ENCODE data around the gene GALNT10.
"Not testable (repeated sequence)": the region's sequence is repeated elsewhere in the genome, so short reads cannot be mapped to it uniquely, and the experiment has no call there.

DNA sequence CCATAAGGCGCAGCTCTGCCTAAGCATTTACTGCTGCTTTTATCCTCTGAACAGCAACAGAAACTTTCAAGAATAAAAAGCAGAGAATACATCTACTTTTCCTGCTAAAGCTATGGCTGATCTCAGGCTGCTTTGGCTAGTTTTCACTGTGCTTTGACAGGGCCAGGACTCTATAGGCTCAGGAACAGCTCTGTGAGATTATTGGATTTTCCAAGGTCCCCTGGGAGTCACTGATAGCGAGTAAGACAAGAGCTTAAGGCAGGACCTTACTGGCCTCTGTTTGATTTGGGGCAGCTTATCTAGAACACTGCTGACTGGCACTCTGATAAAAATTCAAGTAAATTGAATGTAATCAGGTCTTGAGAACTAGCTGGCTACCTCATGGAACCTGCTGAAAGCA lies 40.1 kb upstream of the GALNT10 start:
- TF ChIP-seq, protein P1, sequence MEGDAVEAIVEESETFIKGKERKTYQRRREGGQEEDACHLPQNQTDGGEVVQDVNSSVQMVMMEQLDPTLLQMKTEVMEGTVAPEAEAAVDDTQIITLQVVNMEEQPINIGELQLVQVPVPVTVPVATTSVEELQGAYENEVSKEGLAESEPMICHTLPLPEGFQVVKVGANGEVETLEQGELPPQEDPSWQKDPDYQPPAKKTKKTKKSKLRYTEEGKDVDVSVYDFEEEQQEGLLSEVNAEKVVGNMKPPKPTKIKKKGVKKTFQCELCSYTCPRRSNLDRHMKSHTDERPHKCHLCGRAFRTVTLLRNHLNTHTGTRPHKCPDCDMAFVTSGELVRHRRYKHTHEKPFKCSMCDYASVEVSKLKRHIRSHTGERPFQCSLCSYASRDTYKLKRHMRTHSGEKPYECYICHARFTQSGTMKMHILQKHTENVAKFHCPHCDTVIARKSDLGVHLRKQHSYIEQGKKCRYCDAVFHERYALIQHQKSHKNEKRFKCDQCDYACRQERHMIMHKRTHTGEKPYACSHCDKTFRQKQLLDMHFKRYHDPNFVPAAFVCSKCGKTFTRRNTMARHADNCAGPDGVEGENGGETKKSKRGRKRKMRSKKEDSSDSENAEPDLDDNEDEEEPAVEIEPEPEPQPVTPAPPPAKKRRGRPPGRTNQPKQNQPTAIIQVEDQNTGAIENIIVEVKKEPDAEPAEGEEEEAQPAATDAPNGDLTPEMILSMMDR (IDR thresholded peaks at IDR 0.05) = not testable (repeated sequence)
- not testable (repeated sequence) for TF ChIP-seq POLR2A (IDR thresholded peaks at IDR 0.05)

All from lower leg skin (tissue), 3 donors.